Transverse colon (tissue), 4 donors: ENCODE data around the gene SLC26A3. TPM values are rescaled to one million over a fixed set of nuclear protein-coding genes. Genes with fewer than 3 reads are reported as not detected.

ENCODE experiments used
- DNase-seq: peaks from one replicate; pipeline ENCODE4 v3.0.0-alpha.2; 2019
- H3K27ac ChIP-seq, 4 donors: fragments of 200-600 bp; sonication (generic); 2 replicates each; pipeline ENCODE4 v1.5.1; 2016 to 2018; ENCODE audit warnings: inconsistent platforms in 4 of 4
- H3K27me3 ChIP-seq: fragments of 200-600 bp; sonication (generic); 2 replicates; pipeline ENCODE4 v1.5.1; 2017; ENCODE audit warnings: inconsistent platforms
- H3K36me3 ChIP-seq, 4 donors: fragments of 200-600 bp; sonication (generic); 2 replicates each; pipeline ENCODE4 v1.5.1; 2017 to 2019; ENCODE audit warnings: inconsistent platforms in 4 of 4
- H3K4me1 ChIP-seq, 4 donors: fragments of 200-600 bp; sonication (generic); 2 replicates each; pipeline ENCODE4 v1.5.1; 2017 to 2020; ENCODE audit warnings: inconsistent platforms in 4 of 4
- H3K4me3 ChIP-seq, 4 donors: fragments of 200-600 bp; sonication (generic); 1 replicate in 1 of 4; 2 replicates in 3 of 4; pipeline versions ENCODE4 v1.5.1 to v1.6.1; 2017 to 2019; ENCODE audit warnings: inconsistent platforms in 4 of 4
- H3K9me3 ChIP-seq, 2 donors: fragments of 200-600 bp; sonication (generic); 2 replicates each; pipeline ENCODE4 v1.5.1; 2017 to 2019; ENCODE audit warnings: inconsistent platforms in 2 of 2
- CTCF ChIP-seq, 5 experiments: fragments of 200-600 bp in 3 of 5; fragments of 450-650 bp in 2 of 5; sonication (generic) in 3 of 5; IDR thresholded peaks; 1 replicate in 2 of 5; 2 replicates in 3 of 5; pipeline ENCODE4 v1.5.1; 2016 to 2017; ENCODE audit warnings: antibody characterized with exemption in 5 of 5, inconsistent platforms in 3 of 5, mild to moderate bottlenecking in 2 of 5, moderate library complexity in 1 of 5
- EP300 ChIP-seq: sonication (generic); formaldehyde crosslinking; IDR thresholded peaks from one replicate; pipeline ENCODE4 v1.6.1; 2017; ENCODE audit warnings: antibody characterized with exemption, low read depth
- POLR2A ChIP-seq: fragments of 450-650 bp; IDR thresholded peaks from one replicate; pipeline ENCODE4 v1.6.1; 2016; ENCODE audit warnings: antibody characterized with exemption, mild to moderate bottlenecking, moderate library complexity
- POLR2AphosphoS5 ChIP-seq, 3 donors: sonication (generic); formaldehyde crosslinking; IDR thresholded peaks; one replicate each; pipeline ENCODE4 v1.6.1; 2016; ENCODE audit warnings: antibody characterized with exemption in 3 of 3
- WGBS, 2 donors: methylation state at CpG; one replicate each; pipeline ENCODE4 v1.1.5; 2018; ENCODE audit warnings: low coverage in 1 of 2; 5-methylcytosine and 5-hydroxymethylcytosine counted together
- in situ Hi-C, 4 donors: fragments of 200-750 bp; cut with MboI; loops; one replicate each; pipeline versions ENCODE4 v1.15.0 to v1.15.1; 2017; ENCODE audit warnings: low sequenced_read_pairs in 3 of 4, low pct_ligation_motif_present in 1 of 4, low pct_unique_long_range_greater_than_20kb in 1 of 4
- intact Hi-C: fragments of 100-400 bp; cut with DNase I; formaldehyde crosslinking; loops from one replicate; pipeline ENCODE4 v1.15.1; 2023; ENCODE audit warnings: low total_unique reads
- total RNA-seq, 4 donors: library from RNA; depleted of rRNA; stranded (reverse); fragments of >200 nt; gene quantifications; one replicate each; pipeline ENCODE4 v1.1.0, GENCODE V29; 2016

The SLC26A3 gene
- total RNA-seq, 4 donors from 2014 or later = 296 to 4,526 (median 2,822) TPM

DNA sequence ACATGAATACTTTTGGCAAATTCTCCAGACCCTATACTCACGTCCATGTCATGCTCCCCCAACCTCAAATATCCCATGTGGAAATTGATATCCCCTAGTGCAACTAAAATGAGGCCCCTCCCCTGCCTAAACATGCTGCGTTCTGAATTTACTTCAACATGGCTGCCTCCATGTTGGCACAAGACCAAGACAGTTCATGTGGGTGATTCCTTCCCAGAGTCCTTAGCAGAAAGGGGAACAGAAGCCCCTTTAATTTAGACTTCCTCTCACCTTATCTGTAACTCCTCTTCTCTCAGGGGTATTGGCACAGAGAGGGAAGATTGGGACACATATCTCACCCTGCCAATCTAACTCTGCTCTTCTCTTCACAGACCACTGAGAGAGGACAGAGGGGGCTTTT lies 24.5 kb upstream of the SLC26A3 start:
- peaks cover 0 to 13% (median 4%) of the 10 kb centered on the region in 4 donors for H3K4me1 ChIP-seq
- H3K4me3 ChIP-seq = no peak overlapping the region
- no peak overlapping the region for H3K27ac ChIP-seq
- H3K9me3 ChIP-seq = no peaks in the 10 kb centered on the region
- no peak for DNase-seq
- 86% methylated on average over 2 of the region's 2 CpGs; no CpG with 5 or more reads in 1 of the 2 donors for WGBS, 2 donors
- in situ Hi-C loops (no loop called here), intact Hi-C loops (no loop called here)
- TF ChIP-seq POLR2AphosphoS5 (IDR thresholded peaks at IDR 0.05) = no peak
- TF ChIP-seq EP300 = no peak
- no peak for TF ChIP-seq POLR2A
- no peak for TF ChIP-seq CTCF (IDR thresholded peaks at IDR 0.05)
- H3K27me3 ChIP-seq = no peaks in the 10 kb centered on the region
- no peaks in the 10 kb centered on the region for H3K36me3 ChIP-seq

DNA sequence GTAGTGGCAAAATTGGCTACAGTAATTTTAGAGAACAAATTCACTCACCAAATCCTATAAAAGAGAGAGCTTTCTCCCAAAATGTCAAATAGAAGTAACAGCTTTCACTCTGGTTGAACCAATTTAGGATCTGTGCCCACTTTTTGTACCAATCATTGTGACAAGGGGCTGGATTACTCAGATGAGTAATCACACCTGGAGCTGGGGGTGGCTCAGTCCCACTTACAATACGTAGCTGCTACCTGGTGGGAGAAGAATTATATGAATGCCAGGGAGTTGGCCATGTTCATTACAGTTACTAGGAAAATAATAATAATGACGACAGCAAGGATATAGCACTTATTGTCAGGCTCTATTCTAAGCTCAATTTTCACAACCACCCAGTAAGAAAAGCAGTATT lies 23.4 kb upstream of the SLC26A3 start:
- H3K4me3 ChIP-seq = no peak overlapping the region
- intact Hi-C loops (no loop called here), in situ Hi-C loops (no loop called here)
- no peak for TF ChIP-seq POLR2A
- TF ChIP-seq CTCF (IDR thresholded peaks at IDR 0.05) = no peak
- TF ChIP-seq POLR2AphosphoS5 (IDR thresholded peaks at IDR 0.05) = no peak
- no peak for TF ChIP-seq EP300
- H3K27me3 ChIP-seq = no peaks in the 10 kb centered on the region
- peaks cover 0 to 13% (median 4%) of the 10 kb centered on the region in 4 donors for H3K4me1 ChIP-seq
- H3K27ac ChIP-seq = no peak overlapping the region
- no peaks in the 10 kb centered on the region for H3K9me3 ChIP-seq
- 79 to 85% methylated on average over 2 of the region's 2 CpGs for WGBS, 2 donors
- no peaks in the 10 kb centered on the region for H3K36me3 ChIP-seq
- DNase-seq = no peak

GRCh38 chr7:107824858-107825257 lies 21.8 kb upstream of the SLC26A3 start:
- Histone ChIP-seq H3K9me3 (no peaks in the 10 kb centered on the region), H3K27me3 (no peaks in the 10 kb centered on the region), H3K36me3 (no peaks in the 10 kb centered on the region), H3K4me3 (no peak overlapping the region), H3K4me1 (peaks cover 0 to 1% (median under 1%) of the 10 kb centered on the region in 4 donors), H3K27ac (no peak overlapping the region)
- DNase-seq = no peak
- 92% methylated on average over 1 of the region's 1 CpG; no CpG with 5 or more reads in 1 of the 2 donors for WGBS, 2 donors
- no peak for TF ChIP-seq EP300
- in situ Hi-C loops (no loop called here), intact Hi-C loops (no loop called here)

- Histone ChIP-seq H3K27me3 (no peaks in the 10 kb centered on the region), H3K4me1 (peaks cover 0 to 33% (median 15%) of the 10 kb centered on the region in 4 donors), H3K4me3 (no peak overlapping the region), H3K36me3 (no peaks in the 10 kb centered on the region), H3K27ac (peak overlapping the region in 1 of 4 donors; percentile 26), H3K9me3 (no peaks in the 10 kb centered on the region)
- intact Hi-C loops (no loop called here), in situ Hi-C loops (no loop called here)
- WGBS, 2 donors = 38 to 57% methylated on average over 2 of the region's 2 CpGs
- no peak for DNase-seq
- TF ChIP-seq POLR2AphosphoS5 (IDR thresholded peaks at IDR 0.05) = no peak
- TF ChIP-seq CTCF (IDR thresholded peaks at IDR 0.05) = no peak
- TF ChIP-seq POLR2A = no peak
These were observed 15.6 kb upstream of the SLC26A3 start for GRCh38 chr7:107818622-107819021.

DNA sequence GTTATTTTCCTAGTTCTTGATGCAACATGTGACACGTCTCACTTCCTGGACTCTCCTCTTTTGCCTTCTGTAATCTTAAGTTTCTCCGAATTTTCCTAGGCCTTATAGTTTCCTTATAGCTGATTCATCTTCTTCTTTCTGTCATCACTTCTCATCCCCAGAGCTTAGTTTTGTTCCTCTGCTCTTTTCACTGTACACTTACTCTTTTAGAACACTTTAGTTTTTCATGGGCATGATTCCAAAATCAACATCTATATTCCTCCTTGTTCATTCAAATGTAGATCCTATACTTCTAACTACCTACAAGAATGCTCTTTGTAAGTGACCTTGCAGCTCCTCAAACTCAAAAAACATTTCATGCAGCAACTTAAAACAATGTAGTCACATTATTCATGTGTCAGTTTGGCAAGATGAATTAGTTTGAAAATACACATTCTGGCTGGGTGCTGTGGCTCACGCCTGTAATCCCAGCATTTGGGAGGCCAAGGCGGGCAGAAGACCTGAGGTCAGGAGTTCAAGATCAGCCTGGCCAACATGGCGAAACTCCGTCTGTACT lies 13.1 kb upstream of the SLC26A3 start:
- DNase-seq = no peak
- Histone ChIP-seq H3K27ac (peak overlapping the region; percentile 62 to 74 (median 68)), H3K27me3 (no peaks in the 10 kb centered on the region), H3K4me3 (no peak overlapping the region), H3K36me3 (no peaks in the 10 kb centered on the region), H3K4me1 (peaks cover 0 to 33% (median 15%) of the 10 kb centered on the region in 4 donors), H3K9me3 (no peaks in the 10 kb centered on the region)
- 71 to 73% methylated on average over 6 of the region's 6 CpGs for WGBS, 2 donors
- no peak for TF ChIP-seq EP300
- TF ChIP-seq POLR2A = no peak
- TF ChIP-seq CTCF (IDR thresholded peaks at IDR 0.05) = no peak
- no peak for TF ChIP-seq POLR2AphosphoS5 (IDR thresholded peaks at IDR 0.05)
- in situ Hi-C loops (no loop called here), intact Hi-C loops (no loop called here)
